Measurements from ENCODE around the gene MAGI1. TPM values are rescaled to one million over a fixed set of nuclear protein-coding genes. Genes with fewer than 3 reads are reported as not detected.
A peak's percentile ranks its signal among the peaks of the same experiment; 100 is the strongest.

MAGI1 gene
- total RNA-seq, 1 donor from 2014 or later, result 28.3 TPM

- DNase-seq (ENCODE audit: low spot score), result peak; percentile 51
- ATAC-seq, result peak; percentile 54
Measured at GRCh38 chr3:65607965-65608460, 430.7 kb downstream of the MAGI1 start.

GRCh38 chr3:65607101-65607500, 431.6 kb downstream of the MAGI1 start:
- DNase-seq (ENCODE audit: low spot score) (no peak), ATAC-seq (no peak)

DNA sequence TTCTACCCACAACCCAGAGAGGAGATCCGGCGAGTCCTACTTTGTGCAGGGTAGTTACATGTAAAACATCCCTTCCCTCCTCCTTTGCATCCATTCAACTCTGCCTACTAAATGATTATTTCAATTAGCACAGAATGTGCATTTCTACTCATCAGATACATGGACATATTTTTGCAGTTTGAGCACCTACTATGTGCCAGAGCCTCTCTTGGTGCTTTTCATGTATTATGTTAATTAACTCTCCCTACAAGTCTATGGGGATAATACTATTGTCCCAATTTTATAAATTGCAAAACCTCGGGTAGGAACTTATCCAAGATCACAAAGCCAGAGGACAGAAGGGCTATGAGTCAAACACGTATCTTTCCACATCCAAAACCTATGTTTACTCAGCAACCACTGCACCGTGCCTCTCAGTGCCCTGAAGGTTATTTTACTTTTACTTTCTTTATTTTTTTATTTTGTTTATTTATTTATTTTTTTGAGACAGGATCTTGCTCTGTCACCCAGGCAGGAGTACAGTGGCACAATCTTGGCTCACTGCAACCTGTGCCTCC, 432.8 kb downstream of the MAGI1 start:
- peak; percentile 96 for ATAC-seq
- no peak for DNase-seq (ENCODE audit: low spot score)

DNA sequence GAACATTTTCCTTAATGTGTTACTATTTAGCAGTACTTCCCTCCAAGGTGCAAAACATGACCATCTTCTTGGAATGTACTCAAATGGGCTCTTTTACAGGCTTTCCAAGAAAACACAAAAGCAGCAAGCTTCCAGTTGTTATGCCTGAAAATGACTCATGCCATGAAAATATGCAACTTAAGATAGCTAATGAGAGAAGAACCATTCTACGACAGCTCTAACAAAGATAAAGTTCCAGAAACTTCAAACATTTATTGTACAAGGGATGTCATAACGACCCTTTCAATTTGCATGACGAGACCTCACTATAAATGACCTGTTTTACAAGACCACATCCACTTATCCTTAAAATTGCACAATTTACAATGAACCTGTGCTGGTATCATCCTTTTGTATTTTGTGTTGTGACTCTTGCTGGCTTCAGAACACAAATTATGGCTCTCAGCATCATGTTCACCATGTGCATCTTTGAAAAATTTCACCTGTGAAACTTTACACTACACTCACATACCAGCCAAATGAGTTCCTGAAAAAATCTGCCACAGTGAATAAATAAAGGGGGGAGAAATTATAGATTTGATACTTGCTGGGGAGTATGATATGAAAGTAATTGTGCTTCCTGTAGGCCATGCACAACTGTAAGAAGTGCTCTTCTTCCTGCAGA, 433.7 kb downstream of the MAGI1 start:
- ATAC-seq (no peak), DNase-seq (ENCODE audit: low spot score) (no peak)

- ATAC-seq, result no peak
- DNase-seq (ENCODE audit: low spot score), result no peak
Measured at GRCh38 chr3:65603631-65604030, 435.1 kb downstream of the MAGI1 start.

- no peak for ATAC-seq
- DNase-seq (ENCODE audit: low spot score), result no peak
Measured at GRCh38 chr3:65600888-65601287, 437.8 kb downstream of the MAGI1 start.

DNA sequence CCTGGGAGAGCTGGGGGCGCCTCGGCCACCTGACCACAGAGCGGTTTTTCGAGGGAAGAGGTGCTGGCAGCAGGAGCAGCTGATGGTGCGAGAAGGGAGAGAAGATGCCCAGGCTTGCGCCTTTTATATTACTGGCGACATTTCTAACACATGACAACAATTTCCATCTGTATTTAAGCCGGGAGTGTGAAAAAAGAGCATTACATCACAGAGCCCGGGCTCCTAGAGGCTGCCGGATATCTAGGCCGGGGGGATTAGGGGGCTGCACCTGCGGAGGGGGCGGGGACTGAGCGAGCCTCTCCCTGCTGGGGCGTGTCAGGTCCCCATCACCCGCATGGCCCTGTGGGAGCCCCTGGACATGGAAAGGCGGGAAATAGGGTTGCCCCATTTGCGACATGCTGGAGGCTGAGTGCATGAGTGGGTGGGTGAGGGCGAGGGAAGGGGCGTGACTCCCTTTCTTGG, 440.7 kb downstream of the MAGI1 start:
- DNase-seq (ENCODE audit: low spot score), result no peak
- no peak for ATAC-seq

- DNase-seq (ENCODE audit: low spot score) (no peak), ATAC-seq (peak; percentile 21)
Measured at GRCh38 chr3:65597226-65597951, 441.3 kb downstream of the MAGI1 start.

GRCh38 chr3:65596571-65597225, 442.0 kb downstream of the MAGI1 start:
- no peak for ATAC-seq
- DNase-seq (ENCODE audit: low spot score), result no peak

GRCh38 chr3:65596029-65596300, 442.8 kb downstream of the MAGI1 start:
- ATAC-seq, result no peak
- DNase-seq (ENCODE audit: low spot score), result no peak

GRCh38 chr3:65595222-65596028, 443.3 kb downstream of the MAGI1 start:
- ATAC-seq, result no peak

GRCh38 chr3:65593780-65594752, 444.7 kb downstream of the MAGI1 start:
- no peak for DNase-seq (ENCODE audit: low spot score)

More at GRCh38 chr3:65595222-65596028, 443.3 kb downstream of the MAGI1 start:
- no peak for DNase-seq (ENCODE audit: low spot score)

DNA sequence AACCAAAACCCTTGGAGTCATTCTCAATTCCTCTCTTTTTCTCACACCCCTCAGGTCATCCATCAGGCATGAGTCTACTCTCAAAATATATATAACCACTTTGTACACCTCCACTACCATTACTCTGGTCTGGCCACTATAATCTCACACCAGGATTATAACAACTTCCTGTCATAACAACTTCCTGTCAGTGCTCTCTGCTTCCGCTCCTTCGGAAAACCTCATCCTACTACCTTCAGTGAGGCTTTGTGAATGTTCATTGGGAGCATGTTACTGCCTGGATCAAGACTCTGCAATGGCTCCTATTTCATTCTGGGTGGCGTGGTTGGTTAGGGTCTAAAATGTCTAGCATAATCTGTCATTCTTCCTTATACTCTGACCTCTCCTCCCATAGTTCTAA, 447.4 kb downstream of the MAGI1 start:
- DNase-seq (ENCODE audit: low spot score) (no peak), ATAC-seq (no peak)

More at GRCh38 chr3:65593780-65594752, 444.7 kb downstream of the MAGI1 start:
- no peak for ATAC-seq

- ATAC-seq (no peak), DNase-seq (ENCODE audit: low spot score) (no peak)
Measured at GRCh38 chr3:65588884-65589283, 449.8 kb downstream of the MAGI1 start.

DNA sequence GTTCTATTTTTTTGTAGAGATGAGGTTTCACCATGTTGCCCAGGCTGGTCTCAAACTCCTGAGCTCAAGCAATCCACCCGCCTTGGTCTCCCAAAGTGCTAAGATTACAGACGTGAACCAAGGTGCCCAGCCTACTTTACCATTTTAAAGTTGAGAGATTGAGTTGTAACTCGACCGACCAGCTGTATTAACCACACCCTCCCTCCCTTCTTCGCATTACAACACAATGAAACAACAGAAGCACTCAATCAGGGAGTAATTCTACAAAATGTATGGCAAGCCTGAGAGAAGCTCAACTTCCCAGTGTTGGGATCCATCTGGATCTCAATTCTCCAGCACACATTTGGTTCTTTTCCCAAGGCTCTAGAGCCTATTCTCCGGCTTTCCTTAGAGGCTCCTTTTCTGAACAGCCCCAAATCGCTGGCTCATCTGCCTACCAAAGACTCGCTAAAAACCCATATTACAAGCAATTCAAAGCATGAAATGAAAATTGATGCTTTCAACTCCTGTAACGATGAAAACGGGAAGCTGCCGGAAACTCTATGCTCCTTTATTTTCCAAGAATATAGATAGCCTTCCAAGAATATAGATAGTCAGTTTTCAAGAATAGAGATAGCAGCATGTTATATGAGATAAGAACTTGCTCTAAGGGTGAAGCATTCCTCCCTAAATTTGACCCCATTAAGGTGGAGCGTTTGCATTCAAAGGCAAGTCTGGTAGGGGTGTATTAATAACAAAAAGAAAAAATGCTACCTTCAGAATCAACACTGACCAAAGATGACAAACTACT, 450.9 kb downstream of the MAGI1 start:
- ATAC-seq, result no peak
- DNase-seq (ENCODE audit: low spot score), result no peak

DNA sequence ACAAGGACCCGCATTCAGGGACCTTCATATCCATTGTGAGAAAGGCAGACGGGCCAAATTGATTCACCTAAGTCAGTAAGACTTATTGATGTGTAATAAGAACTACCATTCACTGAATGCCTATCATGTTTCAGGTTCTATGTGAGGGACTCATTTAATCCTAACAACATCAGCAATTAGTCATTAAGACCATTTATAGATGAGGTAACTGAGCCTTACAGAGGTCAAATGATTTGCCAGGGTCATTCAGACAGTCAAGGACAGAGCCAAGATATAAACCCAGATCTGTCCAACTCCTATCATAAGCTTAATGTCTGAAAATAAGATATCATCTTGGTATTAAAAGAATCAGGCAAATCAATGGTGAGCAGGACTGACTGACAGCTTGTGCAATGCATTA, 453.8 kb downstream of the MAGI1 start:
- DNase-seq (ENCODE audit: low spot score) (no peak), ATAC-seq (no peak)

DNA sequence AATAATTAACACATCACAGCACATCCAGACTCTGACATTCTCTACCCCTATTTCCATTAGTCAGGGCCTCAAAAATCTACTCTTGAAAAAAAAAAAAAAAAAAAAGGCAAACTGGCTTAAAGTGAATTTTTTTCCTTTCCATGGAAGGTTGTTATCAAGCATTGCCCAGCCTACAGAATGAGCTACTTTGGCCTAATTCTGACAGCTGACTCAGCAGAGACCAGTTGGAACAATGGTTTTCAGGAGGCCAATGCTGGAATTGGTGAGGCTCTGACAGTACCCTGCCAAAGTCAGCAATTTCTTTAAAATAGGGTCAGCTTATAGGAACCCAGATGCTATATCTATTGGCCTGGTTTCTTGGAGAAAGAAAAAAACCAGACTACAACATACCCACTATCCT, 454.7 kb downstream of the MAGI1 start:
- DNase-seq (ENCODE audit: low spot score), result no peak
- ATAC-seq, result peak; percentile 60

DNA sequence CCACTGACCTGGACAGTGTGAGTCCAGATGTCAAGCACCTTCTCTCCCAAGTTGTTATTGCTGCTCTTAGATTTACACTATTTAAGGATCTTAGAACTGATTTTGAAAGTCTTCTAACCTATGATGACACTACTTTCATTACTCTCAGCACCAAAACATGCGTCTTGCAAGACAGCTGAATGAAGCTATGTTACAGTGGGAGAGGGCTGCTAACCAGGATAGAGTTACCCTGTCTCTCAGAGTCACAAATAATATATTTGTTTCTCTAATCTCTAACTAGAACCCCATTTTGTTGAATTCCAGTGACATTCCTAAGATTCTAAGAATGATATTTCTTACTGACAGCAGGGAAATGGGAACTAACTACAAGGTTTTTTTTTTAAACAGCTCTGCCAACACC, 455.5 kb downstream of the MAGI1 start:
- ATAC-seq, result no peak
- DNase-seq (ENCODE audit: low spot score), result no peak
